ENCODE data around the gene SLC28A3. TPM values are rescaled to one million over a fixed set of nuclear protein-coding genes. Genes with fewer than 3 reads are reported as not detected.

Gene SLC28A3
- total RNA-seq, 2 donors from 2014 or later = 0.11 TPM; not detected in 1

- H3K36me3 ChIP-seq (ENCODE audit: control insufficient read depth, insufficient read depth, low read length) = no peaks in the 10 kb centered on the region
- no peak for TF ChIP-seq CTCF (conservative IDR thresholded peaks at IDR 0.05)
- Mint-ChIP-seq H3K27me3 (ENCODE audit: insufficient read depth) (no peaks in the 10 kb centered on the region), H3K9me3 (peaks cover 13% of the 10 kb centered on the region), H3K27ac (no peak overlapping the region), H3K4me3 (no peak overlapping the region), H3K4me1 (no peaks in the 10 kb centered on the region), H3K36me3 (ENCODE audit: low read depth) (no peaks in the 10 kb centered on the region)
- H3K9ac ChIP-seq (ENCODE audit: extremely low read depth, low read length, poor library complexity, severe bottlenecking) = no peak overlapping the region
- H3K9me3 ChIP-seq (ENCODE audit: control insufficient read depth, low read length) = no peaks in the 10 kb centered on the region
- DNase-seq = no peak
- H3K27ac ChIP-seq (ENCODE audit: low read depth, low read length) = no peak overlapping the region
- 97 to 100% methylated on average over 2 of the region's 2 CpGs for WGBS, 2 experiments (ENCODE audit: insufficient coverage in 1 of 2, insufficient read length in 1 of 2)
- H3K27me3 ChIP-seq (ENCODE audit: control insufficient read depth, insufficient read depth, low read length, poor library complexity, severe bottlenecking) = no peaks in the 10 kb centered on the region
- H3K4me1 ChIP-seq (ENCODE audit: control insufficient read depth, insufficient read depth, low read length) = no peaks in the 10 kb centered on the region
- H3K4me3 ChIP-seq (ENCODE audit: low read length) = no peak overlapping the region
Observed at GRCh38 chr9:84323858-84324257, 16.7 kb downstream of the SLC28A3 start.

- 93 to 100% methylated on average over 1 of the region's 1 CpG for WGBS, 2 experiments (ENCODE audit: insufficient coverage in 1 of 2, insufficient read length in 1 of 2)
- no peak overlapping the region for H3K27ac Mint-ChIP-seq
Observed at GRCh38 chr9:84322828-84323227, 17.7 kb downstream of the SLC28A3 start.

GRCh38 chr9:84320231-84320630 is 20.3 kb downstream of the SLC28A3 start:
- Histone ChIP-seq H3K27ac (ENCODE audit: low read depth, low read length) (no peak overlapping the region), H3K4me1 (ENCODE audit: control insufficient read depth, insufficient read depth, low read length) (no peaks in the 10 kb centered on the region), H3K4me3 (ENCODE audit: low read length) (no peak overlapping the region), H3K36me3 (ENCODE audit: control insufficient read depth, insufficient read depth, low read length) (no peaks in the 10 kb centered on the region), H3K27me3 (ENCODE audit: control insufficient read depth, insufficient read depth, low read length, poor library complexity, severe bottlenecking) (no peaks in the 10 kb centered on the region), H3K9ac (ENCODE audit: extremely low read depth, low read length, poor library complexity, severe bottlenecking) (no peak overlapping the region), H3K9me3 (ENCODE audit: control insufficient read depth, low read length) (no peaks in the 10 kb centered on the region)
- Mint-ChIP-seq H3K27ac (no peak overlapping the region), H3K27me3 (ENCODE audit: insufficient read depth) (no peaks in the 10 kb centered on the region), H3K9me3 (no peaks in the 10 kb centered on the region), H3K36me3 (ENCODE audit: low read depth) (no peaks in the 10 kb centered on the region), H3K4me1 (no peaks in the 10 kb centered on the region), H3K4me3 (no peak overlapping the region)
- TF ChIP-seq CTCF (conservative IDR thresholded peaks at IDR 0.05) = no peak
- 94 to 100% methylated on average over 1 of the region's 1 CpG for WGBS, 2 experiments (ENCODE audit: insufficient coverage in 1 of 2, insufficient read length in 1 of 2)
- no peak for DNase-seq

More at GRCh38 chr9:84322828-84323227, 17.7 kb downstream of the SLC28A3 start:
- Histone ChIP-seq H3K9ac (ENCODE audit: extremely low read depth, low read length, poor library complexity, severe bottlenecking) (no peak overlapping the region), H3K27me3 (ENCODE audit: control insufficient read depth, insufficient read depth, low read length, poor library complexity, severe bottlenecking) (no peaks in the 10 kb centered on the region), H3K9me3 (ENCODE audit: control insufficient read depth, low read length) (no peaks in the 10 kb centered on the region), H3K4me1 (ENCODE audit: control insufficient read depth, insufficient read depth, low read length) (no peaks in the 10 kb centered on the region), H3K36me3 (ENCODE audit: control insufficient read depth, insufficient read depth, low read length) (no peaks in the 10 kb centered on the region), H3K27ac (ENCODE audit: low read depth, low read length) (no peak overlapping the region), H3K4me3 (ENCODE audit: low read length) (no peak overlapping the region)
- TF ChIP-seq CTCF (conservative IDR thresholded peaks at IDR 0.05) = no peak
- no peak for DNase-seq
- no peak overlapping the region for H3K4me3 Mint-ChIP-seq
- no peaks in the 10 kb centered on the region for H3K4me1 Mint-ChIP-seq
- H3K36me3 Mint-ChIP-seq (ENCODE audit: low read depth) = no peaks in the 10 kb centered on the region
- no peaks in the 10 kb centered on the region for H3K27me3 Mint-ChIP-seq (ENCODE audit: insufficient read depth)
- H3K9me3 Mint-ChIP-seq = peaks cover 4% of the 10 kb centered on the region
